ENCODE measurements around the gene GTPBP2.

DNA sequence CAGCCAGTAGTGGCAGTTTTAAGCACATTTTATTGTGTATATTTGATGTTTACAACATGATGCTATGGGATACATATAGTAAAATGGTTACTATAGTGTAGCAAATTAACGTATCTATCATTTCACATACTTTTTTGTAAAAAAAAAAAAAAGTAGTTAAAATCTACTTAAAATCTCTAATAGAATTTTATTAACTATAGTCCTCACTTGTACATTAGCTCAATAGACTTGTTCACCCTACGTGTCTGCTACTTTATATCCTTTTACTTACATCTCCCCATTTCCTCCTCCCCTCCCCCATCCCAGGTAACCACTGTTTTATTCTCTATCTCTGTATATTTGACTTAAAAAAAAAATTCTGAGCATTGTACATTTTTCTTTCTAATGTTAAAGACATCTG, 23.0 kb downstream of the GTPBP2 start:
- TF ChIP-seq EZH2 (IDR thresholded peaks at IDR 0.05; ENCODE audit: borderline replicate concordance, control insufficient read depth, low read depth, low read length) (no peak), SRF (IDR thresholded peaks at IDR 0.05; ENCODE audit: low read depth in 2 of 2, low read length in 2 of 2) (no peak)

Data from GM12878 (cell line).